ENCODE measurements around the gene SORBS2. TPM values are rescaled to one million over a fixed set of nuclear protein-coding genes. Genes with fewer than 3 reads are reported as not detected.

Gene SORBS2
- total RNA-seq, 1 donor from 2014 or later = 33.6 TPM

- Mint-ChIP-seq H3K4me1 (ENCODE audit: unreplicated experiment) (no peaks in the 10 kb centered on the region), H3K9me3 (ENCODE audit: unreplicated experiment) (no peaks in the 10 kb centered on the region), H3K27ac (ENCODE audit: unreplicated experiment) (no peak overlapping the region), H3K4me3 (ENCODE audit: unreplicated experiment) (no peak overlapping the region), H3K36me3 (ENCODE audit: unreplicated experiment) (peaks cover 1% of the 10 kb centered on the region), H3K27me3 (ENCODE audit: unreplicated experiment) (no peaks in the 10 kb centered on the region)
- no peak for TF ChIP-seq CTCF (IDR thresholded peaks at IDR 0.05)
- no peak for DNase-seq (ENCODE audit: extremely low spot score, unreplicated experiment)
These were observed 56.5 kb downstream of the SORBS2 start for GRCh38 chr4:185755451-185755850.

- no peak for TF ChIP-seq CTCF (IDR thresholded peaks at IDR 0.05)
- H3K9me3 Mint-ChIP-seq (ENCODE audit: unreplicated experiment) = no peaks in the 10 kb centered on the region
- no peak overlapping the region for H3K4me3 Mint-ChIP-seq (ENCODE audit: unreplicated experiment)
- no peak for DNase-seq (ENCODE audit: extremely low spot score, unreplicated experiment)
- H3K36me3 Mint-ChIP-seq (ENCODE audit: unreplicated experiment) = peaks cover 1% of the 10 kb centered on the region
- no peak overlapping the region for H3K27ac Mint-ChIP-seq (ENCODE audit: unreplicated experiment)
- no peaks in the 10 kb centered on the region for H3K27me3 Mint-ChIP-seq (ENCODE audit: unreplicated experiment)
- no peaks in the 10 kb centered on the region for H3K4me1 Mint-ChIP-seq (ENCODE audit: unreplicated experiment)
These were observed 57.0 kb downstream of the SORBS2 start for GRCh38 chr4:185754961-185755360.

- no peak for TF ChIP-seq CTCF (IDR thresholded peaks at IDR 0.05)
These were observed 59.1 kb downstream of the SORBS2 start for GRCh38 chr4:185752872-185753271.

GRCh38 chr4:185749858-185750257 is 62.1 kb downstream of the SORBS2 start:
- DNase-seq (ENCODE audit: extremely low spot score, unreplicated experiment) = no peak
- peaks cover 3% of the 10 kb centered on the region for H3K36me3 Mint-ChIP-seq (ENCODE audit: unreplicated experiment)
- no peak for TF ChIP-seq CTCF (IDR thresholded peaks at IDR 0.05)
- H3K4me1 Mint-ChIP-seq (ENCODE audit: unreplicated experiment) = peaks cover 4% of the 10 kb centered on the region
- no peaks in the 10 kb centered on the region for H3K27me3 Mint-ChIP-seq (ENCODE audit: unreplicated experiment)
- H3K9me3 Mint-ChIP-seq (ENCODE audit: unreplicated experiment) = no peaks in the 10 kb centered on the region
- no peak overlapping the region for H3K27ac Mint-ChIP-seq (ENCODE audit: unreplicated experiment)
- H3K4me3 Mint-ChIP-seq (ENCODE audit: unreplicated experiment) = no peak overlapping the region

More at GRCh38 chr4:185752872-185753271, 59.1 kb downstream of the SORBS2 start:
- Mint-ChIP-seq H3K4me1 (ENCODE audit: unreplicated experiment) (no peaks in the 10 kb centered on the region), H3K27me3 (ENCODE audit: unreplicated experiment) (no peaks in the 10 kb centered on the region), H3K36me3 (ENCODE audit: unreplicated experiment) (peaks cover 1% of the 10 kb centered on the region), H3K27ac (ENCODE audit: unreplicated experiment) (no peak overlapping the region), H3K9me3 (ENCODE audit: unreplicated experiment) (no peaks in the 10 kb centered on the region), H3K4me3 (ENCODE audit: unreplicated experiment) (no peak overlapping the region)
- no peak for DNase-seq (ENCODE audit: extremely low spot score, unreplicated experiment)

- H3K36me3 Mint-ChIP-seq (ENCODE audit: unreplicated experiment) = peaks cover 3% of the 10 kb centered on the region
- H3K27me3 Mint-ChIP-seq (ENCODE audit: unreplicated experiment) = no peaks in the 10 kb centered on the region
- no peak for DNase-seq (ENCODE audit: extremely low spot score, unreplicated experiment)
- no peak overlapping the region for H3K4me3 Mint-ChIP-seq (ENCODE audit: unreplicated experiment)
- H3K4me1 Mint-ChIP-seq (ENCODE audit: unreplicated experiment) = peaks cover 5% of the 10 kb centered on the region
- no peak for TF ChIP-seq CTCF (IDR thresholded peaks at IDR 0.05)
- H3K9me3 Mint-ChIP-seq (ENCODE audit: unreplicated experiment) = no peaks in the 10 kb centered on the region
- H3K27ac Mint-ChIP-seq (ENCODE audit: unreplicated experiment) = no peak overlapping the region
These were observed 63.0 kb downstream of the SORBS2 start for GRCh38 chr4:185748901-185749390.

All from osteocyte (in vitro differentiated cells).